ENCODE results near the gene PORCN. TPM values are rescaled to one million over a fixed set of nuclear protein-coding genes. Genes with fewer than 3 reads are reported as not detected.
A peak's percentile ranks its signal among the peaks of the same experiment; 100 is the strongest.

Gene PORCN
- total and polyA plus RNA-seq, 7 experiments from 2014 or later, result 10.0 to 19.0 (median 15.5) TPM

DNA sequence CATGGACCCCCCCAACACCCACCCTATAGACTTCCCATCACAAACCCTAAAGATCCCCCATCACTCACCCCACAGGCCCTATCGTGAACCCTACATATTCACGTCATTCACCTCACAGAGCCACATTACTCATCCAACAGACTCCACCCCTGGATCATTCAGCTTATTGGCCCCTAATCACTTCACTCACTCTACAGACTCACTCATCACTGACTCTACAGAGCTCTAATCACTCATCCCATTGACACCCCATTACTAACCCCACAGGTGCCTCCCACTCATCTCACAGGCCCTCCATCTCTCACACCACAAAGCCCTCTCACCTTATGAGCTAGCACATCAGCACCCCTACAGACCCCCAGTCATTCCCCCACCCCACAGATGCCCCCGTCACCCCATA, 24.4 kb downstream of the PORCN start:
- intact Hi-C loops (cut with micrococcal nuclease), result no loop called here
- peaks cover 0 to 13% (median 4%) of the 10 kb centered on the region in 7 donors for H3K4me1 Mint-ChIP-seq
- no peak for DNase-seq
- H3K27me3 ChIP-seq (ENCODE audit: control insufficient read depth in 2 of 2, insufficient read depth in 2 of 2, low read length in 2 of 2), result no peaks in the 10 kb centered on the region
- CTCF ChIA-PET, result no interaction called here
- H3K4me3 Mint-ChIP-seq, result no peak overlapping the region
- ATAC-seq, result no peak
- no peak overlapping the region for H3K27ac Mint-ChIP-seq
- H3K4me1 ChIP-seq (ENCODE audit: control insufficient read depth in 2 of 2, insufficient read depth in 2 of 2, low read length in 2 of 2), result no peaks in the 10 kb centered on the region
- no peaks in the 10 kb centered on the region for H3K9me3 Mint-ChIP-seq
- peaks cover 0 to 10% (median 0%) of the 10 kb centered on the region in 3 experiments for H3K36me3 ChIP-seq (ENCODE audit: control insufficient read depth in 2 of 3, insufficient read depth in 3 of 3, low read length in 3 of 3)
- no peak overlapping the region for H3K27ac ChIP-seq (ENCODE audit: low read depth, low read length)
- H3K4me3 ChIP-seq (ENCODE audit: low read length), result no peak overlapping the region
- H3K9me3 ChIP-seq (ENCODE audit: control insufficient read depth in 2 of 3, low read length in 3 of 3), result no peaks in the 10 kb centered on the region
- POLR2A ChIA-PET, result no interaction called here
- peaks cover 0 to 24% (median 7%) of the 10 kb centered on the region in 5 donors for H3K36me3 Mint-ChIP-seq
- H3K27me3 Mint-ChIP-seq, result no peaks in the 10 kb centered on the region

- Histone ChIP-seq H3K9me3 (ENCODE audit: control insufficient read depth in 2 of 3, low read length in 3 of 3) (no peaks in the 10 kb centered on the region), H3K4me3 (ENCODE audit: low read length) (no peak overlapping the region), H3K27ac (ENCODE audit: low read depth, low read length) (peak overlapping the region; percentile 91), H3K27me3 (ENCODE audit: control insufficient read depth in 2 of 2, insufficient read depth in 2 of 2, low read length in 2 of 2) (no peaks in the 10 kb centered on the region), H3K4me1 (ENCODE audit: control insufficient read depth in 2 of 2, insufficient read depth in 2 of 2, low read length in 2 of 2) (peaks cover 8 to 10% of the 10 kb centered on the region in 2 donors), H3K36me3 (ENCODE audit: control insufficient read depth in 2 of 3, insufficient read depth in 3 of 3, low read length in 3 of 3) (no peaks in the 10 kb centered on the region)
- peaks cover 0 to 14% (median 0%) of the 10 kb centered on the region in 5 donors for H3K36me3 Mint-ChIP-seq
- ChIA-PET CTCF (interaction anchor here (0.7 to 1.2 kb wide), 2 partner anchors 11 to 66 kb away, joined by 3 read pairs; no protein-coding TSS in a partner anchor), POLR2A (interaction anchor here (0.6 to 2.5 kb wide), 13 partner anchors 12 to 915 kb away, joined by 3 to 22 read pairs (median 4); partner anchors contain the start of genes EBP, FTSJ1, PORCN and RBM3)
- no peaks in the 10 kb centered on the region for H3K27me3 Mint-ChIP-seq
- H3K4me1 Mint-ChIP-seq, result peaks cover 14 to 20% (median 16%) of the 10 kb centered on the region in 7 donors
- peak overlapping the region; percentile 80 to 98 (median 89) for H3K4me3 Mint-ChIP-seq
- peaks cover 0 to 2% (median 0%) of the 10 kb centered on the region in 11 donors for H3K9me3 Mint-ChIP-seq
- ATAC-seq (no peak), DNase-seq (no peak)
- intact Hi-C loops (cut with micrococcal nuclease), result loop anchor here (1.0 kb wide), 9 partner anchors 17 to 702 kb away; partner anchors contain the start of genes EBP (in 2 of the 2), FTSJ1 (in 2 of the 2), PORCN (in 2 of the 2) and RBM3 (in 2 of the 2)
- H3K27ac Mint-ChIP-seq, result peak overlapping the region; percentile 79 to 99 (median 93)
These were observed 30.0 kb downstream of the PORCN start for GRCh38 chrX:48538641-48539344.

- CTCF ChIA-PET, result interaction anchor here (0.7 to 1.2 kb wide), 5 partner anchors 12 to 71 kb away, joined by 3 read pairs; no protein-coding TSS in a partner anchor
- H3K9me3 Mint-ChIP-seq, result peaks cover 0 to 2% (median 0%) of the 10 kb centered on the region in 11 donors
- H3K4me1 Mint-ChIP-seq, result peaks cover 14 to 18% (median 16%) of the 10 kb centered on the region in 7 donors
- Histone ChIP-seq H3K27me3 (ENCODE audit: control insufficient read depth in 2 of 2, insufficient read depth in 2 of 2, low read length in 2 of 2) (no peaks in the 10 kb centered on the region), H3K4me3 (ENCODE audit: low read length) (peak within 1 kb of the TSS; percentile 75), H3K36me3 (ENCODE audit: control insufficient read depth in 2 of 3, insufficient read depth in 3 of 3, low read length in 3 of 3) (peaks cover 0 to 3% (median 0%) of the 10 kb centered on the region in 3 experiments), H3K27ac (ENCODE audit: low read depth, low read length) (peak within 1 kb of the TSS; percentile 91), H3K9me3 (ENCODE audit: control insufficient read depth in 2 of 3, low read length in 3 of 3) (no peaks in the 10 kb centered on the region), H3K4me1 (ENCODE audit: control insufficient read depth in 2 of 2, insufficient read depth in 2 of 2, low read length in 2 of 2) (peaks cover 8 to 10% of the 10 kb centered on the region in 2 donors)
- intact Hi-C loops (cut with micrococcal nuclease), result loop anchor here (1.0 kb wide), 9 partner anchors 18 to 703 kb away; partner anchors contain the start of genes EBP (in 2 of the 2), FTSJ1 (in 2 of the 2), PORCN (in 2 of the 2) and RBM3 (in 2 of the 2)
- ATAC-seq (peak; percentile 92), DNase-seq (peak; percentile 85 to 99 (median 95))
- peak within 1 kb of the TSS; percentile 90 to 99 (median 96) for H3K27ac Mint-ChIP-seq
- POLR2A ChIA-PET, result interaction anchor here (0.7 to 2.5 kb wide), 13 partner anchors 13 to 915 kb away, joined by 3 to 22 read pairs (median 4); partner anchors contain the start of genes EBP, FTSJ1, PORCN and PQBP1
- no peaks in the 10 kb centered on the region for H3K27me3 Mint-ChIP-seq
- H3K36me3 Mint-ChIP-seq, result peaks cover 0 to 12% (median 0%) of the 10 kb centered on the region in 5 donors
- H3K4me3 Mint-ChIP-seq, result peak within 1 kb of the TSS; percentile 80 to 98 (median 90)
These were observed 30.7 kb downstream of the PORCN start, which contains the start of gene TBC1D25 for GRCh38 chrX:48539345-48540027. Gene TBC1D25, plus strand, starts transcription at chrX:48539714. Its CDS starts 84 bp downstream, at chrX:48539798.

- ChIA-PET CTCF (interaction anchor here (0.8 to 1.2 kb wide), 4 partner anchors 12 to 72 kb away, joined by 3 read pairs; no protein-coding TSS in a partner anchor), POLR2A (interaction anchor here (0.9 to 2.5 kb wide), 9 partner anchors 18 to 419 kb away, joined by 3 to 22 read pairs (median 7); partner anchors contain the start of genes EBP, FTSJ1, PORCN and PQBP1)
- Mint-ChIP-seq H3K9me3 (peaks cover 0 to 2% (median 0%) of the 10 kb centered on the region in 11 donors), H3K36me3 (peaks cover 0 to 10% (median 0%) of the 10 kb centered on the region in 5 donors), H3K27me3 (no peaks in the 10 kb centered on the region), H3K4me1 (peaks cover 14 to 18% (median 16%) of the 10 kb centered on the region in 7 donors), H3K4me3 (peak overlapping the region; percentile 80 to 98 (median 90)), H3K27ac (peak overlapping the region; percentile 90 to 99 (median 96))
- peaks cover 0 to 8% (median 0%) of the 10 kb centered on the region in 3 experiments for H3K36me3 ChIP-seq (ENCODE audit: control insufficient read depth in 2 of 3, insufficient read depth in 3 of 3, low read length in 3 of 3)
- H3K27me3 ChIP-seq (ENCODE audit: control insufficient read depth in 2 of 2, insufficient read depth in 2 of 2, low read length in 2 of 2), result no peaks in the 10 kb centered on the region
- DNase-seq (peak in 8 of 9 donors; percentile 44 to 63 (median 58)), ATAC-seq (peak; percentile 64)
- intact Hi-C loops (cut with micrococcal nuclease), result no loop called here
- no peaks in the 10 kb centered on the region for H3K9me3 ChIP-seq (ENCODE audit: control insufficient read depth in 2 of 3, low read length in 3 of 3)
- peak overlapping the region; percentile 91 for H3K27ac ChIP-seq (ENCODE audit: low read depth, low read length)
- H3K4me3 ChIP-seq (ENCODE audit: low read length), result peak overlapping the region; percentile 75
- peaks cover 8 to 10% of the 10 kb centered on the region in 2 donors for H3K4me1 ChIP-seq (ENCODE audit: control insufficient read depth in 2 of 2, insufficient read depth in 2 of 2, low read length in 2 of 2)
These were observed 31.2 kb downstream of the PORCN start for GRCh38 chrX:48540028-48540375.

- peak overlapping the region; percentile 90 to 99 (median 96) for H3K27ac Mint-ChIP-seq
- peak overlapping the region; percentile 75 for H3K4me3 ChIP-seq (ENCODE audit: low read length)
- H3K9me3 Mint-ChIP-seq, result peaks cover 0 to 2% (median 0%) of the 10 kb centered on the region in 11 donors
These were observed 31.7 kb downstream of the PORCN start for GRCh38 chrX:48540480-48540879.

More at GRCh38 chrX:48540480-48540879, 31.7 kb downstream of the PORCN start:
- DNase-seq (no peak), ATAC-seq (no peak)
- peak overlapping the region; percentile 91 for H3K27ac ChIP-seq (ENCODE audit: low read depth, low read length)
- peaks cover 0 to 11% (median 0%) of the 10 kb centered on the region in 5 donors for H3K36me3 Mint-ChIP-seq
- intact Hi-C loops (cut with micrococcal nuclease), result no loop called here
- CTCF ChIA-PET, result interaction anchor here (0.8 kb wide), 1 partner anchor 66 kb away, joined by 3 read pairs; no protein-coding TSS in a partner anchor
- H3K27me3 Mint-ChIP-seq, result no peaks in the 10 kb centered on the region
- peaks cover 8 to 10% of the 10 kb centered on the region in 2 donors for H3K4me1 ChIP-seq (ENCODE audit: control insufficient read depth in 2 of 2, insufficient read depth in 2 of 2, low read length in 2 of 2)
- H3K4me3 Mint-ChIP-seq, result peak overlapping the region; percentile 80 to 98 (median 90)
- no peaks in the 10 kb centered on the region for H3K27me3 ChIP-seq (ENCODE audit: control insufficient read depth in 2 of 2, insufficient read depth in 2 of 2, low read length in 2 of 2)
- peaks cover 0 to 8% (median 0%) of the 10 kb centered on the region in 3 experiments for H3K36me3 ChIP-seq (ENCODE audit: control insufficient read depth in 2 of 3, insufficient read depth in 3 of 3, low read length in 3 of 3)
- no peaks in the 10 kb centered on the region for H3K9me3 ChIP-seq (ENCODE audit: control insufficient read depth in 2 of 3, low read length in 3 of 3)
- peaks cover 14 to 18% (median 16%) of the 10 kb centered on the region in 7 donors for H3K4me1 Mint-ChIP-seq
- POLR2A ChIA-PET, result interaction anchor here (1.0 to 2.5 kb wide), 5 partner anchors 18 to 419 kb away, joined by 4 to 22 read pairs (median 8); partner anchors contain the start of genes EBP, PORCN and RBM3
